22Rv1 (cell line): ENCODE data around the gene DEGS2.

Experiments used
- ZFX ChIP-seq: fragments of 450-650 bp; IDR thresholded peaks from 2 replicates; pipeline ENCODE4 v1.6.1; 2017; ENCODE audit warnings: antibody characterized with exemption, borderline replicate concordance
- TF ChIP-seq, protein P1 (sequence below): fragments of 450-650 bp; IDR thresholded peaks from 2 replicates; pipeline ENCODE4 v1.5.1; 2017; ENCODE audit warnings: mild to moderate bottlenecking

DNA sequence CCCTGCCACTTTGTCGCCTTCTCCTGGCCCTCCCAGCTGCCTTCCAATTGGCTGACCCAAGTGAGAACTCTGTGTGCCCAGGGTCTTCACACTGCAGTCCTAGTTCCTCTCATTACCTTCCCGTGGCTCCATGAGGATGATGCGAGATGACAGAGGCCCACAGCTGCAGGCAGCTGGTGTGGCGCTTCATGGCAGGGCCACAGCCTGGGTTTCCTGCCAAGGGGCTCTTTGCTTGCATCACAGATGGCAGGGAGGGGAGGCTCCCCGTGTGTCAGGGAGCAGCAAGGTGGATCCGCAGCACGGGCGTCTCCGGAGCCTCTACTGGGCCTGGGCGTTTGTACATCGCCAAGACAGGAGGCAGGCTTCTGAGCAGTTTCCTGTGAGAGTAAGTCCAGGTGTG lies 28.9 kb downstream of the DEGS2 start:
- TF ChIP-seq, protein P1, sequence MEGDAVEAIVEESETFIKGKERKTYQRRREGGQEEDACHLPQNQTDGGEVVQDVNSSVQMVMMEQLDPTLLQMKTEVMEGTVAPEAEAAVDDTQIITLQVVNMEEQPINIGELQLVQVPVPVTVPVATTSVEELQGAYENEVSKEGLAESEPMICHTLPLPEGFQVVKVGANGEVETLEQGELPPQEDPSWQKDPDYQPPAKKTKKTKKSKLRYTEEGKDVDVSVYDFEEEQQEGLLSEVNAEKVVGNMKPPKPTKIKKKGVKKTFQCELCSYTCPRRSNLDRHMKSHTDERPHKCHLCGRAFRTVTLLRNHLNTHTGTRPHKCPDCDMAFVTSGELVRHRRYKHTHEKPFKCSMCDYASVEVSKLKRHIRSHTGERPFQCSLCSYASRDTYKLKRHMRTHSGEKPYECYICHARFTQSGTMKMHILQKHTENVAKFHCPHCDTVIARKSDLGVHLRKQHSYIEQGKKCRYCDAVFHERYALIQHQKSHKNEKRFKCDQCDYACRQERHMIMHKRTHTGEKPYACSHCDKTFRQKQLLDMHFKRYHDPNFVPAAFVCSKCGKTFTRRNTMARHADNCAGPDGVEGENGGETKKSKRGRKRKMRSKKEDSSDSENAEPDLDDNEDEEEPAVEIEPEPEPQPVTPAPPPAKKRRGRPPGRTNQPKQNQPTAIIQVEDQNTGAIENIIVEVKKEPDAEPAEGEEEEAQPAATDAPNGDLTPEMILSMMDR, result no peak
- no peak for TF ChIP-seq ZFX
